Stromal cell of bone marrow (primary cell): Measurements from ENCODE around the gene ARHGAP26.

Source experiments
- DNase-seq: peaks from one replicate; pipeline ENCODE4 v3.0.0-alpha.2; 2012; ENCODE audit warnings: low read depth

Gene ARHGAP26

DNA sequence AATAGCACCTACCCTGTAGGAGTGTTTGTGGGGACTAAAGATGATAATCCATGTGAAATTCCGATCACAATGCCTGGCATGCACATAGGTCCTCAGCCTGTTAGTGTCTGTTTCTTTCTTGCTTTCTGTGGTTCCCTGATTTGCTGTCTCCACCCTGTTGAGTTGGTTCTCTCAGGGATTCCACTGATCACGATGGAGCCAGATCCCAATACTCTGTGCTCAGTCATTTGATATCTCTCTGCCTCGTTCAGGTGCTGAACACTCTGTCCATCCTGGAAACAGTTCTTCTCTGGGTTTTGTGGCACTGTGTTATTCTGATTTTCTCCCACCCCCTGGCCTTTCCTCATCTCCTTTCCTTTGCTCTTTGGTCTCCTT lies 60.8 kb downstream of the ARHGAP26 start:
- DNase-seq: no peak

- no peak for DNase-seq
Observed at GRCh38 chr5:142832263-142832662, 62.1 kb downstream of the ARHGAP26 start.

- DNase-seq: no peak
Observed at GRCh38 chr5:142833517-142834449, 63.6 kb downstream of the ARHGAP26 start.

- no peak for DNase-seq
Observed at GRCh38 chr5:142834504-142834903, 64.3 kb downstream of the ARHGAP26 start.

DNA sequence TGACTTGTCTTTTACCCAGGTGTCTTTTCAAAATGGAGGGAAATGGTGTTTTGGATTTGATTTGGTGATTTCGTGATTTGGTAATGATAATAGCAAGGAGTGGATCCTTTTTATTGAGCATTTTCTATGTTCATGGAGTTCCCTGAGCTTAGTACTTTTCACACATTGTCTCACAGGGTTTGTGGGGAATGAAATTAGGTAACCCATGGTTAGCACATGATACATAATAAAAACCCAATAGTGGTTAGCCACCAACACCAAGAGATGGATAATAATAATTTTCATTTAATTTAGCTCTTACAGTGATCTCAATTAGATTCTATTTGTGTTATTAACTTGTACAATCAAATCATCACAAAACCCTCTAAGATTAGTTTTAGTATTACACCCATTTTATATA lies 65.4 kb downstream of the ARHGAP26 start:
- DNase-seq: no peak

DNA sequence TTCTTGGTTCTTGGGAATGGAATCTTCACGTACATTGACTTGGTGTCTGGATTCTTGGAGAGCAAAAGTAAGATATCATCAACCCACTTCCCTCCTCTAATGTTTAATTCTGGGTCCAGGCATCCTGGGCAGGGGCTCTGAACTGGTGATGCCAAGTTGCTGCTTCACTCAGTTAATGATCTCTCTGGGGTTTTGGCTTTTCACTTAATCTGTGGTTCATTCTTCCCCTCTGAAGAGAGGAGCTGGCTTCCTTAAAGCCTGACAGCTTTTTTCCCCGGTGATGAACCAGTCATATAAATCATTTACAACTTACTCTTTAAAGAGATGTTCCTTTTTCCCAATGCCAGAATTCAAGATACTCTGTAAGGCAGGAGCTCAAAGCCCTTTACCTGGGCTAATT lies 65.9 kb downstream of the ARHGAP26 start:
- DNase-seq: no peak

DNA sequence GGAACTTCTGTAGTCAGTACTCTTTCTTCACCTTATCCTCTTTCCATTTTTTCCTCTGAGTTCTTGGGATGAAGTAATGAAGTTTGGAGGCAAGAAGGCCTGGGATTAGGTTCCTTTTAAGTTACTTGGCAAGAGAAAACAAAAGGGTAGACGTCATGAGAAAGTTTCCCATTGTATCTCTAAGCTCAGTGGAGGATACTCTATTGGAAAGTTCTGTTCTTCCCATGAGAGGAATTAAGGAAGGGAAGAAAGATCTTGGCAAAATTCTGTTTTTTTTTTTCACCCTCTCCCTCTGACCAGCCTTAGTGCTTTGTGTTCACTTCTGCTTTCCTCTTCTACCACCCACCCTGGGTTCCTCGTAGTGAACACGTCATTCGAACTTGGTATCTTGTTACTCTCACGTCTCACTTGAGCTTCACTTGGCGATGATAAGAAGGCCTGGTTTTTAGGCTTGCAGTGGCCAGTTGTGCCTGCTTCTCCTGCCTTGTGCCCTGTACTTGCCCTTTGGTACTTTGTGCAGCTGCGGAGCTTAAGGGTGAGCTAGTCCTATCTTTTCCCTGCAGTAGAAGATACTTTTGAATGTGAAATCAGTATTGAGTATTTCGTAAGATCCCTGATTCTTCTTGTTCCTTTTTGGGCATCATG lies 67.0 kb downstream of the ARHGAP26 start:
- no peak for DNase-seq

- no peak for DNase-seq
Observed at GRCh38 chr5:142838845-142839244, 68.7 kb downstream of the ARHGAP26 start.

GRCh38 chr5:142839711-142840346 lies 69.7 kb downstream of the ARHGAP26 start:
- DNase-seq: peak; percentile 89

GRCh38 chr5:142840575-142840974 lies 70.4 kb downstream of the ARHGAP26 start:
- DNase-seq: no peak

DNA sequence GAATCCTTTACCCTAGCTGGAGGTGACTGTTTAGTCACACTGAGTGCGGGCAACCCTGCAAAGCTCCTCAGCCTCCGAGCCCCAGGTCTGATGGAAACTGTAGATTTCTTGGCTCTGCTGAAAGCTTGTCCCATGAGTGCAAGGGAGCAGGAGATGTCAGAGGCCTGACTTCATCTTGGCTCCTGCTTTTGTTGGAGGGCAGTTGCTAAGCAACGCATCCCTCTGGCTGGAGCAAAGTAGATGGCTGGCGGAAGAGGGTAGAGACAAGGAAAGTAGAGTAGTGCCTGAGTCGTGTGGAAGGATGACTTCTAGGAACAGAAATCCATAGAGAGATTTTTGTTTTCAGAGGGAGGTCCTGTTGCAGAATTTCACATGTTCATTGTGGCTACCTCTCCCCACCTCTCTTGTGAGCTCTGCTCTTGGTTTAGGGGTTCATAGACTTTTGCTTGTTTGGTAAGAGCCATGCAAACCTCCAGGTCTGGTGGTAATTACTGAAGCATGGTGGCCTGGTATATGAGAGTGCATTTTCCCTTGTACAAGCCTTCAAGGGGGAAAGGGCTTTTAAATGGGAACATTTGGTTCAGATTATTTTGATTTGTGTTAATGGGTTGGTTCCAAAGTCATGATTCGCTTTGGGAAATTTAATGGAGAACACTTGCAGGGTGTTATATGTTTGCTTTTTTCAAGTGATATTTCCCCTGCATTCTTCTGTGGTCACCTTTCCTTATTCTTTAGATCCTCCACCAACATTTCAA lies 71.5 kb downstream of the ARHGAP26 start:
- DNase-seq: peak; percentile 83

GRCh38 chr5:142842994-142843905 lies 73.1 kb downstream of the ARHGAP26 start:
- no peak for DNase-seq

DNA sequence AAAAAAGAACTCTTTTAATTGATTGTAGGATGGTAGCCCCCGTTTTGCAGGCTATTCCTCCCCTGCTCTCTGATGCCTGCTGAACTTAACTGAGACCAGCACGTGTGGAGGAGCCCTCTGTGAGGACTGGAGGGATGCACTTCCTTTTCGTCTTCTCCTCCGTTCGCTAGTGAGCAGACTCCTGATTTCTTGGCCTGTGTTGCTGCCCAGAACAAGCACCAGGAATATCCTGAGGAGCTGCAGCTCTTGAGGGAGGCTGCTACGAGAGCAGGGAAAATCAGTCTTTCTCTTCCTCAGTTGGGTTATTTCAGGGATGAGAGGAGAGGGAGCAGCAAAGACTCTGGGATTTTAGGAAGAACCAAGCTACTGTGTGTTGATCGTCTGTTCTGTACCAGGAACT lies 74.7 kb downstream of the ARHGAP26 start:
- DNase-seq: no peak

DNA sequence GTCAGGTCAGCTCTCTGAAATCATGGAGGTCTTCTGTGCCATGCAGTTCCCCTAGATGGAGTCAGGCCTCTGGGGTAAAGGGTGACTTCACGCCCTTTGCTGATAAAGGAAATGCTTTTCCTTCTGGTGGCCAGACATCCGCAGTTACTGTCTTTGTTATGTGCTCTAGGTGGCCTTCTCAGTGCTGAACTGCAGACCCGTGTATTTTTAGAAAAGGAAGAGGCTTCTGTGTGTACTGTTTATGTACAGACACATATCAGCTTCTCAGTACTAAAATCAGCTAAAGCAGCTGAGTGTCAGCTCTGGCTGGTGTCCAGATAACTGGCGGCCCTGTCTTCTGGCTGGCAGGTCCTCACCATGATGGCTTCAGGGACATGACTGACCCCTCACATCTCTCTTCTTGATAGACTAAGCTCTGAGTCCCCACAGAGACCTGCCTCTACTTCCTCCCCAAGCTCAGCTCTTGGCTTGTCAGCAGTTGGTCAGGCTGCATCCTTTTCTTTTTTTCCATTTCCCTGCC lies 75.3 kb downstream of the ARHGAP26 start:
- DNase-seq: no peak

GRCh38 chr5:142845954-142846398 lies 75.8 kb downstream of the ARHGAP26 start:
- no peak for DNase-seq

DNA sequence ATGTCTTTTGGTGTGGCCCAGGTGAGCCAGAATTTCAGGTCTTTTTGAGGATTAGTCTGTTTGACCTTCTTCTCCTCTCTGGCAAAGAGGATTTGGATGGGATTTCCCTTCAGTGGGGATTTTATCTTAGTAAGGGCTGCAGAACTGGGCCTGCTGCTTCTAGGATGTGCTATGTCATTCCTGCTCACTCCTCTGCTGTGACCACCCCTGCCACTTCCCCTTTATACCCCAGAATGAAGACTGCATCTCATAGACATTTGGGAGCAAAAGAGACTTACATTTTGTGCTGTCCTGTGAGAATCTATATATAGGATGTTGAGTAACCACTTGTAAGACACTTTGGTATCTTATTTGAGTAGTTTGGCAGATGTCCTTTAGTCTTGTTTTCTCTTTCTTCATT lies 76.2 kb downstream of the ARHGAP26 start:
- DNase-seq: no peak

- no peak for DNase-seq
Observed at GRCh38 chr5:142847898-142848790, 78.0 kb downstream of the ARHGAP26 start.

GRCh38 chr5:142849466-142849865 lies 79.3 kb downstream of the ARHGAP26 start:
- no peak for DNase-seq

- DNase-seq: no peak
Observed at GRCh38 chr5:142849880-142850279, 79.7 kb downstream of the ARHGAP26 start.

- DNase-seq: no peak
Observed at GRCh38 chr5:142851731-142852130, 81.6 kb downstream of the ARHGAP26 start.
